ENCODE results near the gene TENT4B.

The TENT4B gene

DNA sequence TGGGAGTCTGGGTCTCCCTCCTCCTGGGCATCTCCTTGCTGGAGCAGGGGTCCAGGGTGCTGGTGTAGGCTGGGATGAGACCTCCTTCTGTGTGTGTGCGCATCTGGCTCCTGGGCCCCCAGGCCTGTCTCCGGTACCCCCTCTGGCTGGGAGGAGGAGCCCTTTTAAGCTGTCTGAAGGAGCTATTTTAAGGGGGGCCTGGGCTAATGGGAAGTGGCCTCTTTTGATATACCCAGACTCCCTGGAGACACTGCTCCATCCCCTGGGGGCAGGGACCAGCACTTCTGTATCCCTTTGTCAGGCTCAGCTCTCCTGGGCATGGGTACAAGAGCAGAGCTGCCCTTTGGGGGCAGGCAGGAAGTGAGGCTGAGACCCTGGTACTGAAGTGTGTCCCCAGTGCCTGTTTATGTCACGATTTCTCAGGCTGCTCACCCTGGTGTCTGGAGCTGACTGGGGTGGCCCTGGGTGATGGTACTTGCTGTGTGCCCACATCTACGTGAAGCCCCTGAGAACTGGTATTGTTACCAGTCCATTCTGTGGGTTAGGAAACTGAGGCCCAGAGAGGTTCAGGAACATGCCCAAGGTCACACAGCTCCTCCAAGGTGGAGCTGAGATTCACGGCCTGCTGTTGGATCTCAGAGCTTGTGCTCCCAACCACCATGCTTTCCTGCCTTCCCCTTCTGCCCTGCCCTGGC lies 119.7 kb downstream of the TENT4B start:
- no peak for DNase-seq

DNA sequence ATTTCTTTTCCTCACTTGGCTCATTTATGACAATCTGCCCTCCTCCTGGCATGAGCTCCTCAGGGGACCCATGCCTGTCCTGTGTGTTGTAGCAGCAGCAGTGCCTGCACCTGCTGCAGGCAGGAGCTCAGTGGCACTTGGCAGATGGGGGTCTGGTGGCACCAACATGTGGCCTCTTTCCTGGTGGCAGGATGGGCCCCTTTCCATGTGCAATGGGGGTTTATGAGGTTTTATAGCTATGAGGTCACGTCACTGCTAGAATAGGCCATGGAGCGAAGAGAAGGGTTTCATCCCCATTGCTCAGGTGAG lies 120.2 kb downstream of the TENT4B start:
- no peak for DNase-seq

DNA sequence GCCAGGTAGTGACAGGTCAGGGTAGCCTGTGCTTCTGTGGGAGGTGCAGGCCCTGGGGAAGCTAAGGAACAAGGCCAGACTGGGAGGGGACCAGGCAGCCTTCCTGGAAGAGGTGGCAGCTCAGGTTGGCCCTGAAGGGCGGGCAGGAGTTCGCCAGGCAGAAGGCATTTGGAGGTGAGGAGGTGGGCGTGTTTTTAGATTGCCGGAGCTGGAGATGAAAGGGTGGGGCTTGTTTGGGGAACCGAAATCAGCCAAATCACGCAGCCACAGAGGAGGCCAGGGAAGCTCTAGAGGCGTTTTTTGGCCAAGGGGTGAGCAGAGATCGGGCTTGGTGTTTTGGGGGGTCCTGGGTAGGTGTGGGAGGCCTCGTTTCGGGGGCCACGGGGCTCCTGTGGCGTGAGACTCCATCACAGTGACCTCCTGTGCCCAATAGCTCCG lies 120.8 kb downstream of the TENT4B start:
- peak; percentile 69 for DNase-seq

DNA sequence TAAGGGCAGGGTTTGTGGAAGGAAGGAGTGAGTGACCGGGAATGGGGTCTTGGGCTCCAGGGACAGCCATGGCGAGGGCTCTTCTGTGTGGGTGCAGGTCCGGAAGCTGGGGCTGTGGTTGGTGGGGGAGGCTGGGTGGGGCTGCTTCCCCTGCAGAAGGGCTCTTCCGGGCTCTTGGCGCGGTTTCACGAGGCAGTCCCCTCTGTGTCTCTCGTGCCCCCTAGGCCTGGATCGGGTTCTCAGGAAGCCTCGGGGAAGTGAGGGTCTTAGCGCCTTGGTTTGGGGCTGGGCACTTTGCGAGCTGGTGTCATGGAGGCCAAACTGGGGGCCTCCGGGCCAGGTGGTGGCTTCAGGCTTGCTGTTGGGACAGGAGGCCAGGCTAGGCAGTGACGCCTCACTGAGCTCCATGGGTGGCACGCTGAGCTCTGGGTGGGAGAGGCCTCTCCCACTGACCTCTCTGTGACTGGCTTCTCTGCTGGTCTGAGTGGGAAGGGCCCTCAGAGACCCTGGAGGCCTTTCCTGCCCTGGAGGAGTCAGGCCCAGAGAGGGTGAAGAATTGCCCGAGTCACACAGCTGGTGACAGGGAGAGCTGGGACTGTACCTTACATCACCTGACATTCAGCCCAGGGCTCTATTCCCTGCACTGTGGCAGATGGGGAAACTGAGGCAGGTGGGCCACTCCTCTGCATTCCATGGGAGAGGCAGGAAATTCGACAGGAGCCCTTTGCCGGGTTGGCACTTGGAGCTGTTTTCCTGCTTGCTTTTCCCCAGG lies 121.4 kb downstream of the TENT4B start:
- peak; percentile 32 for DNase-seq

DNA sequence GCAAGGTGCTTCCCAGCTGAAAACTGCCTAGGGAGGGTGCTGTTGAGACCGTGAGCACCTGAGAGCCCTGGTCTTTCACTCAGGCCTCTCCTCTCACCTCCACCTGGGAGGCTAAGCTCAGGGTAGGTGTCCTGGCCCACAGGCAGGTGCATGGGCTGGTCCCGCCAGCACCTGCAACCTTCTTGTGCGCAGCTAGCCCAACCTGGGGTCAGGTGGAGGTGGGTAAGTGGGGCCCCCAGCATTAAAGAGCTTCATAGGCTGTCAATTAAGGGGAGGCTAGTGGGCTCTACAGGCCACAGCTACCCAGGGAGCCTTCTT lies 122.0 kb downstream of the TENT4B start:
- no peak for DNase-seq

DNA sequence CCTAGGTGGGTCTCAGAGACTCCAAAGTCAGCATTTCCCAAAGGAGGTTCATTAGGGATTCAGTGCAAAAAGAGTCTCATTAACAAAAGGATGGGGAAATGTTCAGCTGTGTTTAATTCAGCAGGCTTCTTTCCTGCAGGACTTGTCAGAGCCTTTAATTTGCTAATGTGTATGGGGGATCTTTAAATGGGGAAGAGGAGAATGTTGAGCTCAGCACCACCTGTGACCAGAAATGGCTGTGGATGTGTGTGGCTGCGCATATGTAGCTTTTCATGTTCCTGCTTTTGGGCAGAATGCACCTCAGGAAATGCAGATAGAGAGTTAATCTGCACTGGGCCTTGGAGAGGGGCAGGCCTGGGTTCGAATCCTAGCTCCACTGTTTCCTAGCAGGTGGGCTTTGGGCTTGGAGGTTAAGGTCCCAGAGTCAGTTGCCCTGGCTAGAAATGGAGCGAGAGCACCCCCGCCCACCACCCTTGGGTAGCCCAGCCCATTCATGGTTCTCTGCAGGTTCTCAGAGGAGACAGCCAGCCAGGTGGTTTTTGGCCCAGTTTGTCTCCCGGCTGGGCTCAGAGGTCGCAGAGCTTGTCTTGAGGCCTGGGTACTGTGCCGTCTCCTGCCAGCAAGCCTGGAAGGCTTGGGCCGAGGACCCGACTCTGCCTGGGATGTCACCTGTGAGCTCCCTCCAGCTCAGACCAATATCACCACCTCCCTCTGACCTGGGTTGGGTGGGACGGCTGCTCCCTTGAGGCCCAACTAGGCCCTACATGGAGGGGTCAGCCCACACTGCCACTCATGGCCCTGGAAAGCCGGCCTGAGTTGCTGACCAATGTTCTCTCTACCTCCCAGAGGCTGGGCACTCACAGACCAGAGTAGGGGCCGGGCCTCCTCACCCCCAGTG lies 122.6 kb downstream of the TENT4B start:
- DNase-seq: no peak

DNA sequence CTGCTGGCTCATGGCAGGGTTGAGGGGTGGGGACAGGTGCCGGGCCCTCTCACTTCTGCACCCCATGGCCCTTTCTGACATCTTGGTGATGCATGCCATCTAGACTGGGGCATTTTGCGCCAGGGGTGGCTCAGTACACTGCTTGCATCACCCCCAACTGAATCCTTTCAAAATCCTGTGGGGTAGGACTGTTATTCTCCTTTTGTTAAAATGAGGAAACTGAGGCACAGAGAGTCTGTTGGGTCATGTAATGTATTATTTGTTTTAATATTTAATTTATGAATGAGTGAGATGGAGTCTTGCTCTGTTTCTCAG lies 123.2 kb downstream of the TENT4B start:
- no peak for DNase-seq

DNA sequence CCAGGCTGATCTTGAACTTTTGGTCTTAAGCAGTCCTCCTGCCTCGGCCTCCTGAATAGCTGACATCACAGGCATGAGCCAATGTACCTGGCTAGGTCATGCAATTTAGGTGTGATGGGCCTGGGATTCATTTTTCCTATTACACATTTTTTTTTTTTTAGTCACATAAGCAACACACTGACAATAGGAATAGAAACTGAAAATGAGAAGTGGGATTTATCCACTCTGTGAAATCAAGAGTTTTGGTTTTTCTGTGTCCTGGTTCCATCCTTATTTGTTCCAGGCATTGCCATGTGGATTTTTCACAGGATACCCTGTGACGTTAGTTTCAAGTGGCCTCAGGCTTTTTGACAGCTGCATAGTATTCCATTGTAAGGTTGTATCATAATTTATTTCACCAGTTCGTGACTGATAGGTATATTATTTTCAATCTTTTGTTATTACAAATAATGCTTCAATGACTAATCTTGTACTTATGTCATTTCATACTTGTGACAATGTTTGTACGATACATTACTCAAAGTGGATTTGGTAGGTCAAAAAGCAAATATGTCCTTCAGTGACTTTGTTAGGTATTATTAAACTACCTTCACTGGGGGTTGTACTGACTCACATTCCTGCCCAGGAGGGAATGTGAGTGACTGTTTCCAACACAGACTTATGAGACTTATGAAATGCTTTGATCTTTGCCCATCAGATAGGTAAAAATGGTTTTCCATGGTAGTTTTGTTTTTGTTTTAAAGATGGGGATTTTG lies 123.9 kb downstream of the TENT4B start:
- no peak for DNase-seq

DNA sequence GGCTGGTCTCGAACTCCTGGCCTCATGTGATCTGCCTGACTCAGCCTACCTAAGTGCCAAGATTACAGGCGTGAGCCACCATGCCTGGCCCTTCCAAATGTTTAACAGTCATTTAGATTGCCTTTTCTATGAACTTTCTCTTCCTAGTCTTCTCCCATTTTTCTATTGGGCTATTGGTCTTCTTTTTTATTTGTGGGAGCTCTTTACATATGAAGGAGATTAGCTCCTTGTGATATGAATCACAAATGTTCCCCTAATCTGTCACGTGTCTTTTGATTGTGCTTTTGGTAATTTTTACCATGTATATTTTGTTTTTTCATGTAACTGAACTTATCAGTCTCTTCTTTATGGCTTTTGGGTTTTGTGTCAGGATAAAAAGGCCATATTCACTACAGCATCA lies 125.1 kb downstream of the TENT4B start:
- DNase-seq: no peak

DNA sequence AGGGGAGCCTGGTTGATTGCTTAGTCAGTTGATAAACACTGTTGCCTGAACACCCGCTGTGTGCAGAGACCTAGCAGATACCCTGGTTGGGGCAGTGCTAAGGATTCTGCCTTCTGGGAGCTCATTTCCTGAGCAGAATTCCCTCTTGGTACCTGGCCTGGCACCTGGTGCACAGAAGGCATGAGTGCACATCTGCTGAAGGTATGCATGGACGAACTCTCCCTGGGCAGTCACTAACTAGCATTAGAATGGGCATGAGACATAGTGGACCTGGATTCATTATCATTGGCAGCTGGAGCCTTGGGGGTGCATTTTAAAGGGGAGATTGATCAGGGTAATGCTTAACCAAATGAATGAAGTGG lies 126.4 kb downstream of the TENT4B start:
- no peak for DNase-seq

DNA sequence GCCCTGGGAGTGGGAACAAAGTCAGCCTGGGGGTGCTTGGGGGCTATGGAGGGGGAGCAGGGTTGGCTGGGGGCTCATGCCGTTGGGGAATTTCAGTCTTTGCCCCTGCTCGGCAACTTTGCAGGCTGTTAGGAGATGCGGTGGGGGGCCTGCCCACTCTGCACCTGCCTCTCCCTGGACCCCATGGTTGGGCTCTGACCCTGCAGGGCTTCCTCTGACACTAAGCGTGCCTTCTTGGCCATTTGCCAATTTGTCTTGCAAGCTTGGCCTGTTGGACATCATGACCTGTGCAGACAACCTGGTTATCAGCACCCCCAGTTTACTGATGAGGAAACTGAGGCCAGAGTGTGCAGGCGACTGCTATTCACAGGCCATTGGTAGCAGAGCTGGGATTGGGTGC lies 127.8 kb downstream of the TENT4B start:
- DNase-seq: no peak

Measured in hematopoietic multipotent progenitor cell treated with erythropoietin and hydrocortisone succinate and interleukin-3 and kit ligand, for 8 days (in vitro differentiated cells).